OCI-M2 (cell line): ENCODE results near the gene B4GALT5.

ENCODE experiments used
- DNase-seq: peaks from one replicate; lab custom pipeline; 2025; ENCODE audit not compliant: unreplicated experiment; lab: John Stamatoyannopoulos, UW

The B4GALT5 gene

GRCh38 chr20:49587111-49587570, 126.5 kb downstream of the B4GALT5 start:
- no peak for DNase-seq

GRCh38 chr20:49585585-49586245, 128.0 kb downstream of the B4GALT5 start:
- DNase-seq, result no peak

GRCh38 chr20:49584418-49585382, 129.0 kb downstream of the B4GALT5 start:
- DNase-seq, result no peak

- DNase-seq, result no peak
Observed at GRCh38 chr20:49583669-49584417, 129.8 kb downstream of the B4GALT5 start.

- no peak for DNase-seq
Observed at GRCh38 chr20:49583343-49583668, 130.4 kb downstream of the B4GALT5 start.
